AG09309 (cell line): ENCODE measurements around the gene SLIT3.

Source experiments
- DNase-seq: peaks from one replicate; pipeline ENCODE4 v3.0.0-alpha.2; 2010; ENCODE audit warnings: low read depth
- H3K4me3 ChIP-seq: 2 replicates; pipeline ENCODE4 v1.5.1; 2011; ENCODE audit warnings: mild to moderate bottlenecking, low read depth, low read length, moderate library complexity; ENCODE audit not compliant: control insufficient read depth
- CTCF ChIP-seq: IDR thresholded peaks from 2 replicates; pipeline ENCODE4 v1.5.1; 2011; ENCODE audit warnings: mild to moderate bottlenecking, low read depth, low read length, inconsistent platforms; ENCODE audit not compliant: insufficient read depth, control insufficient read depth; ENCODE audit errors: missing control alignments

The SLIT3 gene

GRCh38 chr5:169301986-169302385 is 1.0 kb upstream of the SLIT3 start:
- H3K4me3 ChIP-seq, result no peak overlapping the region
- no peak for TF ChIP-seq CTCF
- DNase-seq, result no peak

GRCh38 chr5:169301386-169301934 is 521 bp upstream of the SLIT3 start:
- peak overlapping the region; percentile 77 for H3K4me3 ChIP-seq
- DNase-seq, result no peak
- no peak for TF ChIP-seq CTCF

GRCh38 chr5:169299663-169300467 is 1.1 kb downstream of the SLIT3 start:
- H3K4me3 ChIP-seq, result peak overlapping the region; percentile 77
- DNase-seq, result no peak
- TF ChIP-seq CTCF, result no peak

GRCh38 chr5:169299191-169299662 is 1.7 kb downstream of the SLIT3 start:
- DNase-seq, result no peak
- H3K4me3 ChIP-seq, result peak overlapping the region; percentile 77
- TF ChIP-seq CTCF, result no peak

- peak overlapping the region; percentile 16; the same call in 1 of the 2 replicates for H3K4me3 ChIP-seq
- no peak for DNase-seq
These were observed 2.7 kb downstream of the SLIT3 start for GRCh38 chr5:169298193-169298592.

More at GRCh38 chr5:169298193-169298592, 2.7 kb downstream of the SLIT3 start:
- TF ChIP-seq CTCF, result no peak
